G401.6 (cell line): ENCODE measurements around the gene SORCS1.

Experiments used
- FAIRE-seq: peaks from 2 replicates; lab custom pipeline; 2012; peaks lifted over from hg19 to GRCh38; lab: Jason Lieb, UNC

The SORCS1 gene

DNA sequence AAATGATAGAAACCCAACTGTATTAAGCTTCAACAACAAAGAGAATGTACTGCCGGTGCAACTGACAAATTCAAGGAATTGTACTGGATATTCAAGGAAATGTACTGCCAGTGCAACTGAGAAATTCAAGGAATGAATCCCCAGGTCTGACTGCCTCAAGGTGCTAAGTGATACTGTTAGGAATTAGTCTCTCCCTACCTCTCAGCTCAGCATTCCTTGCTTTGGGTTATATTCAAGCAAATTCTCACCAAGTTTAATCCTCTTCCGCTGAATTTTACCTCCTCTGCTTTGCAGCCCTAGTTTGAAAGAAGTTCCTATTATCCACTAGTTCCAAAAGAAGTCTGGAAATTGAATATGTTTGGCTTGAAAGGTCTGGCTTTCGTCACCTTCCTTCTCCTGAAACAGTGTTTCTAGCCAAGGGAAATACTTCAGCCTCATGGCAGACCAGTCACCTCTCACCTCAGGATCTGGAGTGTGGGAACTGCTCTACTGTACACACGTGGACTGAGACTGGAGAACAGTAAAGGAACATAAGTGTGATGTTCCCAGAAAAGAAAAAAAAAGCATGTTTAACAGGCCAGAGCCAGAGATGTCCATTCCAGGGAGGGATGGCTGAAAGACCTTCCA is 60.4 kb downstream of the SORCS1 start:
- no peak for FAIRE-seq

GRCh38 chr10:107103174-107104025 is 61.1 kb downstream of the SORCS1 start:
- FAIRE-seq, result no peak

DNA sequence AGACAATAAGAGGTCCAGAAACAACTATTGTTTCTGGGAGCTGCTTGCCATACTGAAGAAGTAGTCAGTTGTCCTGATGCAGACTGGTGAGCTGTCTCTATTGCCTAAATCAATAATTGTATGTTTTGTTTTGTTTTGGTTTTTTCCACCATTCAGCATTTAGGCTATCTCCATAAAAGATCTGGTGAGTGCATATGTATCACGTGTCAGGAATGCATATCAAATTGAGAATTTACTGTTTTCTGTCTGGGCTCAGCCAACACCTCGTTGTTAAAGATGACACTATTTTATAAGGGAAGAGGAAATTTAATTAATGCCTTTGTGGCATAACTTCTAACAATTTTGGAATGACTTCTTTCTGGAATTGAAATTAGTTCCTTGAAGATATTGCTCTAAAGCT is 66.2 kb downstream of the SORCS1 start:
- FAIRE-seq, result no peak

GRCh38 chr10:107094824-107095522 is 69.5 kb downstream of the SORCS1 start:
- FAIRE-seq, result no peak

DNA sequence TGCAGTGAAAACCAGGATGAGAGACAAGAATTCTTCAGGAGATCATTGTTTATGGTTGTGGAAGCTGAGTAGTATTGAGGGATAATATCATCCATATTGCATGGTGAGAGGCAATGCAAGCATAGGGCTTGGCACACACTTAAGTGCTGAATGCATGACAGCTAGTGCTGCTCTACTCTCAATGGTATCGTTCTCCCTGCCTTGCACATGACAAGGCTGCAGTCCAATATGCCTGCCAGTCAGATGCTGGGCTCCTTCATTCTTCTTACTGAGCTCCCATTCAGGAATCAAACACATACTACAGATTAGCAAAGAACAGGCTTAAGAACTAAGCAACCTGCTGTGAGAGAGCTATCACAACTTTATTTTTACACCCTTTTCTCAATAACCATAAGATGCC is 72.2 kb downstream of the SORCS1 start:
- FAIRE-seq, result no peak

- FAIRE-seq, result no peak
Measured at GRCh38 chr10:107091126-107091525, 73.4 kb downstream of the SORCS1 start.

- no peak for FAIRE-seq
Measured at GRCh38 chr10:107085665-107086525, 78.6 kb downstream of the SORCS1 start.

DNA sequence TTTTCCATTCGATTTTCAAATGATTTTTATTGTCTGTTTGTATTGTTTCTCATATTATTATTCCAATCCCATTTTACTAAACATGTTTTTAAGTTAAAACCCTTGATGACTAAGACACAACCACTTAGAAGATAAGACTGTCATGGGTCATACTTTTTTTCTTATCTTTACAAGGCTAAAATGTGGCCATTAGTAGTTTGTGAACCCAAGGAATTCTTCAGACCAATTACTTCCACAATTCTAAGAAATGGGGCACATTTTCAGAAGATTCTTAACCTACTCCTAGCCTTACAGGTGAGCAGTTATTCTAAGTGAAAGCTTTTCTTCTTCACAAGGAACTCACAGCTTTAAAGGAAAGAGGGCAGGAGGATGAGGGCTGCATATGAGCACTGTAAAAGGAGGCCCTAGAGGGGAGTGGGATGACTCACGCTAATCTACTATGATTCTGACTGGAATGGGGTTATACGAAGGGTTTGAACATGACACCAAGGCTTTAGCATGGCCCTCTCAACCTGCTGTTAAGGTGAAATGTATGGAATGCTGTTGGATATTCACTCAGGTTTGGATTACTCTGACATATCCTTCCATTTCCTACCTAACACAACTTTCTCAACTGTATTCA is 81.0 kb downstream of the SORCS1 start:
- no peak for FAIRE-seq

- FAIRE-seq, result no peak
Measured at GRCh38 chr10:107081644-107082043, 82.9 kb downstream of the SORCS1 start.

DNA sequence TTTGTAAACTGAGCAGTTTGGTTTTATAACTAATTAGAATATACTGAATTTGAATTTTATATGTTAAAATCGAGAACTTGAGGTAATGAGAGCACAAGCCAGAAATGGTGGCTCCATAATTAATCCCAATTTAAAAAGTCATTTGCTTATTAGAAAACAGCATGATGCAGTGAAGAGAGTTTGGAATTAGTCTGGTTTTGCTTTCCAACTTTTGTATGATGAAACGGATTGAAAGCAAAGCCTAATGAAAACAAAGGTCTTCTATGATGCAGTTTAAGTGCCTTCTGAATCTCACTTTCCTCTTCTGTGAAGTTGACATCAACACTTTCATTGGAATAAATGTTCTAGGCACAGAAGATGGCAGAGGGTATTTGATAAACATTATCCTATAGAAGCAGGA is 89.4 kb downstream of the SORCS1 start:
- FAIRE-seq, result no peak

GRCh38 chr10:107072786-107073185 is 91.7 kb downstream of the SORCS1 start:
- no peak for FAIRE-seq

- no peak for FAIRE-seq
Measured at GRCh38 chr10:107072028-107072427, 92.5 kb downstream of the SORCS1 start.

DNA sequence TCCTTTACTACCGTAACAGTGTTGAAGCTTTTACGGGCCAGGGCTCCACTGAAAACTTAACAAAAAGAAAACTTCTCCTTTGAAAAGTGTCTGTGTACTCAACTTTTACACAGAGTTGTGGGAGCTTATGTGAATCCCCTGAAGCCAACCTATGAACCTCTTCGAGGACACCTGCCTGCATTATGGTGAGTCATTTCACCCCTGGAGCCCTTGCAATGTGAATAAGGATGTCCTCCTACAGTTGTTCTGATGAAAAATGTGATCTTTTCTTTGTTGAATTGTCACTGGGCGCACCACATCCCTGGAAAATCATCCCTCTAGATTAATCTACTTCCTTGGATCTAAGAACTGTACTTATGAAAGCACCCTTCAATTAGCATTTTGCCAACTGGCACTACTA is 93.2 kb downstream of the SORCS1 start:
- FAIRE-seq, result no peak

DNA sequence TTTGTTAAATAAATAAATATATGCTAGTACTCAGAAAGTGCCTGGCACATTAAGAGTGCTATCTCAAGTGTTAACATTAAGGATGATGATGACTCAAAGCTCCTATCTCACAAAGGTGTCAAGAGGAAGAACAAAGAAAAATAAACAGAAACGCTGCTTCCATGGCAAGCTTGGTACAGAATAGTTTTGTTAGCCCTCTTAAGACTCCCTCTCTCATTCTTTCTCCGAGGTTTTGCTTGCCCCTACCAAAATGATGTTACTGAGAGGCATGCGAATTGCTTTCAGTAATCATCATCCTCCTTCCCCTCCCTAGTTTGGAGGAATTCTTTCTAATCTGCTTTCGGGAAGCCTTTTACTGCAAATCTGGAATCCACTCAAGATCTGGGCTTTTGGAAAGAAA is 96.7 kb downstream of the SORCS1 start:
- FAIRE-seq, result no peak

DNA sequence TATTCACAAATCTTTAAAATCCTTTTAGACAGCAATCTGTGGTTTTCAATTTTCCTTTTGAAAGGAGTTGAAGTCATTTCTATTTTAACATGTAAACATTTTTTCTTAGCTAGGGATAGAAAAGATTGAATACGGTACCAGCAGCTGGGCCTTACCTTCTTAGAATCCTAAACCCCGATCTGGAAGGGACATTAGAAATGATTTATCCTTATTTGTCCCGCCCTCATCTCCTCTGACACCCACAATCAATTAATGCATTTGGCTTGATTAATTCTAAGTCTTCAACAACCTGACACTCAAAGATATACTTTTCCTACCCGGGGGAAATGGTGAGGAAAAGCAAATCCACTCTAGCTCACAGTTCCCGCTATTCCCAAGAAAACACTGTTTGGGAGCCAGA is 100.4 kb downstream of the SORCS1 start:
- no peak for FAIRE-seq

- no peak for FAIRE-seq
Measured at GRCh38 chr10:107059872-107060271, 104.6 kb downstream of the SORCS1 start.

- FAIRE-seq, result no peak
Measured at GRCh38 chr10:107059068-107059804, 105.3 kb downstream of the SORCS1 start.

- FAIRE-seq, result no peak
Measured at GRCh38 chr10:107058331-107058730, 106.2 kb downstream of the SORCS1 start.

- FAIRE-seq, result no peak
Measured at GRCh38 chr10:107056182-107056581, 108.3 kb downstream of the SORCS1 start.

DNA sequence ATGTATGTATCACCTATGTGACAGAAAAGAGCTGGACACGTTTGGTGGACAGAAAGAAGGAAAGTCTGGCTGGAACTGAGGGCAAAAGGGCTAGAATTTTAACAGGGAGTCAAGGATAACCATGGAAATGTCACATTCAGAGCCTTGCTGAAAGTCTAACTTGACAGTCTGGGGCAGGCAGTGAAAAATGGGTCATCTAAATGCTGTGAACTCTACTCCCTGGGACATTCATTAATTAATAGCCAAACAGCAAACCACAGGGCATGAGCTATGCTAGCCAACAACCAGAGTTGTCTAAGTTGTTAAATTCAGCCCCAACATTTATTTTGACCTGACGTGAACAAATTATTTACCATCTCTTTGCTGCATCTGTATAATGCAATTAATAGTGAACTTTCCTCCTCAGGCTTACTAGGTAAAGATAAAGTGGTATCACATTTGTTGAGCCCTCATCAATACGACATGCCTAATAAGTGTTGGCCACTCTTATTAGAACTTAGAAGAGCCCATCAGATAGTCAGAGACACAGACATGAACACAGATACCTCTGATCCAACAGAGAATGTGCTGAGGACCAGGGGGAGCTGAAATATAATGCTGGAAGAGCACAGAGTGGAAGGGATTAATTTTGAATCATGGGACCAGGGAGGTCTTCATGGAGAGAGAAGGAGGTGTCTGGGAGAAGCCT is 109.9 kb downstream of the SORCS1 start:
- no peak for FAIRE-seq

DNA sequence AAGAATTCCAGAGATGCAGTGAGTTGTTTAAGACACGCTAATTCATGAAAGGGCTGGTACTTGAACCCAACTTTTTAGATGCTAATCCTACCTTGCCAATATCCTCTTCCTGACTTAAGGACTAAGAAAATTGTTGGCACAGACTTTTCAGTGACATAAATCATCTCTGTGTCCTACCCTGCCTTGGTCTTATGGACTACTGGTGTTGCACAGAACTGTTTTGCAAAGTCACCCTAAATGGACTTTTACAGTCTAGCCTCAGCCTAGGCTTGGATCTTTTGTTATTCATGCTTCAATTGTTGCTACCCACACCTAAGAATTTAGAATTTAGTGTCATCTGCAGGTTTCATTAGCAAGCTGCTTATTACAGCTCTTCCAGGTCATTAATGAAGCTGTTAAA is 112.7 kb downstream of the SORCS1 start:
- no peak for FAIRE-seq
